ENCODE data around the gene LDLRAD4. TPM values are rescaled to one million over a fixed set of nuclear protein-coding genes. Genes with fewer than 3 reads are reported as not detected.

The LDLRAD4 gene
- total and polyA plus RNA-seq, 11 donors = 10.4 to 44.0 (median 29.6) TPM

DNA sequence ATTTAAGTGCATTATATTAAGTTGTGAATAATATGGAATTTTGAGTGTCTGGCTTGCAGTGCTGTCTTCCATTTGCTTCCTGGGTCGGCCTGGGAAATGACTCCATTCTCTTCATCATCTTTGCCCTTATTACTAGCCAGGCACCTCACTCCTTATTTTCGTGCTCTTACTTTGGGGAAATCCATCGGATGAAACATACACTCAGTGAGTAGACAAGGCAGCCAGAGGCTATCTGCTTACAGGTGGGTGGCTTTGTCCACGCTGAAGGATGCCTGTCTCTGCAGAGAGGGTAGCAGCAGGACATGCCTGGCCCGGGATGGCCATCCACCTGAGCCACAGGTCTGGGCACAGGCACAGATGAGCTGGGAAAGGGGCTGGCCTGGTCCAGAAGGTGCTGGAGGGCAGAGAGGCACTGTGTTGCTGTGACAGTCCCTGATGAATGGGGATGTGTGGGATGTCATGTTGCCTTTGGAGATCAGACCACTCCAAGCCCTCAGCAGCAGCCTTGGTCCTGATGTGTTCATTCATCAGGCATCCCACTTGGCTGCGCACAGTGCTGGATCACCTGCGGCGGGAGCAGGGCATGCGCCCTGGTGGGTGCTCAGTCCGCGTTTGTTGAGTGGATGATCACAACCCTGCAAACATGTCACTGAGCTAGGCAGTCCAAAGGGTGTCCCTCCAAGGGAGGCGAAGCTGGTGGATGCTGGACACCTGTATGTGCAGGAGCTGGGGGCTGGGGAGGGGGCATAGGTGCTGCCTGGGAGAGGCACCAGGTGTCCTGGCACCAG, 236.0 kb downstream of the LDLRAD4 start:
- Histone ChIP-seq H3K27ac (peak overlapping the region in 8 of 12 donors; percentile 39 to 79 (median 70)), H3K36me3 (no peaks in the 10 kb centered on the region), H3K4me3 (no peak overlapping the region), H3K9me3 (peaks cover 0 to 7% (median 0%) of the 10 kb centered on the region in 12 donors), H3K27me3 (no peaks in the 10 kb centered on the region), H3K4me1 (peaks cover 0 to 67% (median 51%) of the 10 kb centered on the region in 12 donors)
- WGBS, 4 donors = 91 to 95% (median 92%) methylated on average over 5 to 12 of the region's 12 CpGs
- TF ChIP-seq POLR2A (IDR thresholded peaks at IDR 0.05) = no peak
- TF ChIP-seq, protein P1, sequence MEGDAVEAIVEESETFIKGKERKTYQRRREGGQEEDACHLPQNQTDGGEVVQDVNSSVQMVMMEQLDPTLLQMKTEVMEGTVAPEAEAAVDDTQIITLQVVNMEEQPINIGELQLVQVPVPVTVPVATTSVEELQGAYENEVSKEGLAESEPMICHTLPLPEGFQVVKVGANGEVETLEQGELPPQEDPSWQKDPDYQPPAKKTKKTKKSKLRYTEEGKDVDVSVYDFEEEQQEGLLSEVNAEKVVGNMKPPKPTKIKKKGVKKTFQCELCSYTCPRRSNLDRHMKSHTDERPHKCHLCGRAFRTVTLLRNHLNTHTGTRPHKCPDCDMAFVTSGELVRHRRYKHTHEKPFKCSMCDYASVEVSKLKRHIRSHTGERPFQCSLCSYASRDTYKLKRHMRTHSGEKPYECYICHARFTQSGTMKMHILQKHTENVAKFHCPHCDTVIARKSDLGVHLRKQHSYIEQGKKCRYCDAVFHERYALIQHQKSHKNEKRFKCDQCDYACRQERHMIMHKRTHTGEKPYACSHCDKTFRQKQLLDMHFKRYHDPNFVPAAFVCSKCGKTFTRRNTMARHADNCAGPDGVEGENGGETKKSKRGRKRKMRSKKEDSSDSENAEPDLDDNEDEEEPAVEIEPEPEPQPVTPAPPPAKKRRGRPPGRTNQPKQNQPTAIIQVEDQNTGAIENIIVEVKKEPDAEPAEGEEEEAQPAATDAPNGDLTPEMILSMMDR (IDR thresholded peaks at IDR 0.05) = no peak
- DNase-seq (no peak), ATAC-seq (peak in 1 of 4 donors; percentile 4)
- intact Hi-C loops (cut with DNase I) = loop anchor here in 2 of 10 donors (5.0 to 10.0 kb wide), 6 partner anchors 68 to 240 kb away; partner anchors contain the start of gene LDLRAD4 (in 2 of the 2)

DNA sequence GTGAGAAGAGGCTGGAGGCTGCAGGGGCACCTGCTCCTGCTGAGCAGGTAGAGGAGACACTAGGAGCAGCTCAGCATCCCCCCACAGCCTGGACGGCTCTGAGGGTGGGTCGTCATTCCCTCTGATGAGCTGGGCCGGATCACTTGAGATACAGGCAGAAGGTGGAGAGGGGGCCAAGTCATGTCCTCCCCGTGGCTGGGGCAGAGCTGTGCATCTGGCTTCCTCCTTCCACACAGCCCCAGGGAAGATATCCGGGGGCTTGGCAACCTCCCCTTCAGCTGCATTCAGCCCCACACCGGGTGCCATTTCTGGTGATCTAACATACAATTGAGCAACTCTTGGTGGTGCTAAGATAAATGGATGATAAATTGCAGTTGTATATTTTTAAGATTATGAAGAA, 236.9 kb downstream of the LDLRAD4 start:
- H3K27ac ChIP-seq = peak overlapping the region in 6 of 12 donors; percentile 2 to 52 (median 23)
- TF ChIP-seq, protein P1 (IDR thresholded peaks at IDR 0.05) = no peak
- TF ChIP-seq POLR2A (IDR thresholded peaks at IDR 0.05) = no peak

DNA sequence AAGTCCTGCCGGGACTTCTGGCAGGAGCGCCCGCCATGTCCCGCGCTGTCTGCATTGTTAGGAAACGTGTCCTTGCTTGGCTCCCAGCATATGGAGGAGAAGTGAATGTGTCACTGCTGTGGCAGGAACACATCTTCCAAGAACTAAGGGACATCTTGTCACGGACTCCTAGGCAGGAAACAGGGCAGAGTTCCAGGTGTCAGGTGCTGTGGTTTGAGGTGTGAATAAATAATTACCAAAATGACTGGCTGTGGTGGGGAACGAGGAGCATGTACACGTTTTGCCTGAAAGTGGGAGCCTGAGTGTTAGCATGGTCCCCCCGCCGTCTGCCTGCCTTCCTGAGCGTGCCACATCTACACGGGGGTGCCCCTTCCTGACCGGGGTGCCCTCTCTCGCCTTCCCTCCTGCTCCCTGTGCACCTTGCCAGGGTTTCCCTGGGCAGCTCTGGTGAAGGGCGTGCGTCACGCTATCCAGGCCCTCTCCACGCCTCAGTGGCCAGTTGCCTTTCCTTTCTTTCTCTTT, 237.5 kb downstream of the LDLRAD4 start:
- ATAC-seq = peak in 3 of 4 donors; percentile 45 to 60 (median 55)
- Histone ChIP-seq H3K4me1 (peaks cover 0 to 60% (median 44%) of the 10 kb centered on the region in 12 donors), H3K27ac (peak overlapping the region in 7 of 12 donors; percentile 2 to 52 (median 16))

More for the DNA sequence above, 236.9 kb downstream of the LDLRAD4 start:
- DNase-seq (no peak), ATAC-seq (no peak)
- Histone ChIP-seq H3K27me3 (no peaks in the 10 kb centered on the region), H3K4me1 (peaks cover 0 to 65% (median 49%) of the 10 kb centered on the region in 12 donors), H3K4me3 (no peak overlapping the region), H3K36me3 (no peaks in the 10 kb centered on the region), H3K9me3 (peaks cover 0 to 7% (median 0%) of the 10 kb centered on the region in 12 donors)
- WGBS, 4 donors = 32 to 50% (median 40%) methylated on average over 6 of the region's 6 CpGs
- intact Hi-C loops (cut with DNase I) = loop anchor here in 1 of 10 donors (10.0 kb wide), 3 partner anchors 159 to 241 kb away; partner anchors contain the start of gene LDLRAD4

More for the DNA sequence above, 237.5 kb downstream of the LDLRAD4 start:
- Histone ChIP-seq H3K9me3 (peaks cover 0 to 7% (median 0%) of the 10 kb centered on the region in 12 donors), H3K36me3 (no peaks in the 10 kb centered on the region), H3K27me3 (no peaks in the 10 kb centered on the region), H3K4me3 (no peak overlapping the region)
- DNase-seq = peak in 1 of 5 donors; percentile 54
- WGBS, 4 donors = 50 to 59% (median 52%) methylated on average over 18 to 19 of the region's 19 CpGs
- no peak for TF ChIP-seq POLR2A (IDR thresholded peaks at IDR 0.05)
- TF ChIP-seq, protein P1 (IDR thresholded peaks at IDR 0.05) = no peak
- intact Hi-C loops (cut with DNase I) = loop anchor here in 1 of 10 donors (10.0 kb wide), 3 partner anchors 159 to 241 kb away; partner anchors contain the start of gene LDLRAD4
